ENCODE results near the gene TMEM11. TPM values are rescaled to one million over a fixed set of nuclear protein-coding genes. Genes with fewer than 3 reads are reported as not detected.

Gene TMEM11
- 17.3 and 20.9 TPM in 2 replicates for total RNA-seq (ENCODE audit: low replicate concordance)

- Histone ChIP-seq H3K36me3 (no peaks in the 10 kb centered on the region), H3K9me3 (ENCODE audit: low read depth) (no peaks in the 10 kb centered on the region), H3K79me2 (ENCODE audit: low read depth) (peaks cover 47% of the 10 kb centered on the region), H3K9ac (peak within 1 kb of the TSS; percentile 98), H2AFZ (replicated peaks) (peak within 1 kb of the TSS; percentile 69), H3K4me1 (peaks cover 24% of the 10 kb centered on the region), H3K27ac (peak within 1 kb of the TSS; percentile 98), H4K20me1 (ENCODE audit: low read depth) (peaks cover 44% of the 10 kb centered on the region), H3F3A (ENCODE audit: low read depth) (peaks cover 14% of the 10 kb centered on the region), H3K4me2 (peak within 1 kb of the TSS; percentile 96), H3K4me3 (peak within 1 kb of the TSS; percentile 91), H3K27me3 (no peaks in the 10 kb centered on the region)
- peak within 1 kb of the TSS; percentile 98 for H3K27ac Mint-ChIP-seq
- no peaks in the 10 kb centered on the region for H3K27me3 Mint-ChIP-seq (ENCODE audit: insufficient read depth, low read depth)
- no peak for TF ChIP-seq CTCF (IDR thresholded peaks at IDR 0.05)
- TF ChIP-seq EZH2 (IDR thresholded peaks at IDR 0.05) = no peak
- no peak for TF ChIP-seq EZH2phosphoT487 (IDR thresholded peaks at IDR 0.05)
- H3K4me1 Mint-ChIP-seq = peaks cover 41% of the 10 kb centered on the region
- peak; percentile 99 for DNase-seq (ENCODE audit: low spot score)
- H3K36me3 Mint-ChIP-seq = no peaks in the 10 kb centered on the region
- no peaks in the 10 kb centered on the region for H3K9me3 Mint-ChIP-seq
- peak within 1 kb of the TSS; percentile 97 for H3K4me3 Mint-ChIP-seq
Observed at GRCh38 chr17:21214015-21214776, at the start of gene TMEM11. TSS of gene TMEM11 (minus strand) at chr17:21214161. CDS start at chr17:21214152, 9 bp downstream.

GRCh38 chr17:21263376-21263775 lies 49.4 kb upstream of the TMEM11 start:
- TF ChIP-seq CTCF (IDR thresholded peaks at IDR 0.05) (no peak), EZH2 (IDR thresholded peaks at IDR 0.05) (no peak), EZH2phosphoT487 (IDR thresholded peaks at IDR 0.05) (no peak)
- Histone ChIP-seq H3K79me2 (ENCODE audit: low read depth) (no peaks in the 10 kb centered on the region), H3K27ac (no peak overlapping the region), H3K27me3 (no peaks in the 10 kb centered on the region), H4K20me1 (ENCODE audit: low read depth) (no peaks in the 10 kb centered on the region), H3K36me3 (no peaks in the 10 kb centered on the region), H3K9me3 (ENCODE audit: low read depth) (no peaks in the 10 kb centered on the region), H3K4me1 (no peaks in the 10 kb centered on the region), H3F3A (ENCODE audit: low read depth) (no peaks in the 10 kb centered on the region), H3K4me2 (no peak overlapping the region), H3K9ac (no peak overlapping the region), H2AFZ (replicated peaks) (no peak overlapping the region), H3K4me3 (no peak overlapping the region)
- no peak overlapping the region for H3K4me3 Mint-ChIP-seq
- no peak overlapping the region for H3K27ac Mint-ChIP-seq
- no peaks in the 10 kb centered on the region for H3K36me3 Mint-ChIP-seq
- H3K4me1 Mint-ChIP-seq = peaks cover 4% of the 10 kb centered on the region
- no peak for DNase-seq (ENCODE audit: low spot score)
- no peaks in the 10 kb centered on the region for H3K9me3 Mint-ChIP-seq
- H3K27me3 Mint-ChIP-seq (ENCODE audit: insufficient read depth, low read depth) = peaks cover 13% of the 10 kb centered on the region

- Mint-ChIP-seq H3K36me3 (no peaks in the 10 kb centered on the region), H3K27me3 (ENCODE audit: insufficient read depth, low read depth) (peaks cover 16% of the 10 kb centered on the region), H3K9me3 (no peaks in the 10 kb centered on the region), H3K4me1 (peaks cover 4% of the 10 kb centered on the region), H3K4me3 (no peak overlapping the region), H3K27ac (no peak overlapping the region)
- no peak overlapping the region for H3K9ac ChIP-seq
- no peaks in the 10 kb centered on the region for H3F3A ChIP-seq (ENCODE audit: low read depth)
- no peak for DNase-seq (ENCODE audit: low spot score)
- no peak overlapping the region for H3K4me3 ChIP-seq
- TF ChIP-seq CTCF (IDR thresholded peaks at IDR 0.05) (no peak), EZH2phosphoT487 (IDR thresholded peaks at IDR 0.05) (no peak), EZH2 (IDR thresholded peaks at IDR 0.05) (no peak)
- H3K4me1 ChIP-seq = no peaks in the 10 kb centered on the region
- H3K36me3 ChIP-seq = no peaks in the 10 kb centered on the region
- H2AFZ ChIP-seq (replicated peaks) = no peak overlapping the region
- no peaks in the 10 kb centered on the region for H3K9me3 ChIP-seq (ENCODE audit: low read depth)
- no peaks in the 10 kb centered on the region for H4K20me1 ChIP-seq (ENCODE audit: low read depth)
- no peaks in the 10 kb centered on the region for H3K79me2 ChIP-seq (ENCODE audit: low read depth)
- H3K27ac ChIP-seq = no peak overlapping the region
- H3K4me2 ChIP-seq = no peak overlapping the region
- H3K27me3 ChIP-seq = no peaks in the 10 kb centered on the region
Observed at GRCh38 chr17:21262259-21262993, 48.5 kb upstream of the TMEM11 start.
